Muscle layer of colon (tissue), 2 donors: ENCODE data around the gene MYO7A.

Source experiments
- H3K27ac ChIP-seq: one replicate; pipeline ENCODE4 v1.7.0; 2013; ENCODE audit warnings: low read depth, mild to moderate bottlenecking, low read length, moderate library complexity
- H3K27me3 ChIP-seq, 2 donors: one replicate each; pipeline ENCODE4 v1.7.0; 2013; ENCODE audit warnings: low read length in 2 of 2, mild to moderate bottlenecking in 2 of 2; ENCODE audit not compliant: insufficient read depth in 2 of 2, control insufficient read depth in 1 of 2
- H3K36me3 ChIP-seq: one replicate; pipeline ENCODE4 v1.7.0; 2013; ENCODE audit warnings: mild to moderate bottlenecking, low read length; ENCODE audit not compliant: insufficient read depth
- H3K4me1 ChIP-seq: one replicate; pipeline ENCODE4 v1.7.0; 2013; ENCODE audit warnings: mild to moderate bottlenecking, low read length; ENCODE audit not compliant: insufficient read depth
- H3K4me3 ChIP-seq, 2 donors: one replicate each; pipeline ENCODE4 v1.7.0; 2013; ENCODE audit warnings: low read length in 2 of 2, low read depth in 1 of 2, mild to moderate bottlenecking in 1 of 2, moderate library complexity in 1 of 2
- H3K9ac ChIP-seq: one replicate; pipeline ENCODE4 v1.7.0; 2013; ENCODE audit warnings: low read length
- H3K9me3 ChIP-seq: one replicate; pipeline ENCODE4 v1.7.0; 2013; ENCODE audit warnings: mild to moderate bottlenecking, low read length
- donor health status: abdominal sarcoma.
- donor health status: Adenocarcinoma of cecum.

Gene MYO7A

DNA sequence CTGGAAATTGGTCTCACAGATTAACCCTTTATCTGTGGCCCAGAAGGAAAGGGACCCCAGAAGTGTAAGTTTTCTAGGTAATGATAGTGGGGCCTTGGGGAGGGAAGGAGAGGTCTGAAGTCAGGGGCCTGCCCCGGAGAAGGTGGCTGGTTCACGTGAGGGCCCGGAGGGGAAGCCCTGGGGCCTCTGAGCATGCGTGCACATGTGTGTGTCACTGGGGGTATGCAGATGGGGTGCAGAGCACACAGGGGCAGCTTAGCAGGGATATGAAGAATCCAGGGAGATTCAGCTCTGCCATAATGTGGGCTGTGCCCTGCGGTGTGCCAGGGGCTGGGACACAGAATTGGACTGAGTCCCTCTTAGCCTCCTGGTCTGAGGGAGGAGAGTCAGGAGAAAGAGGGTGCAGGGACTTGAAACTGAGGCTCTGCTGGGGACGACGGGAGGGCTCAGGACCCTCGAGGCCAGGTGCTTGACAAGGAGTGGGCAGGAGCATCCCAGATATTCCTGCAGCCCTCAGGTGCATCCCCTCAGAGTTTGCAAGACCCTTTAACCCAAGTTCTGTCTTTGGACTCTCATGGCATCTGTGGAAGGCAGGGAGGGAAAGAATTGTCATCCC, 15.5 kb downstream of the MYO7A start:
- H3K27ac ChIP-seq, result no peak overlapping the region
- H3K36me3 ChIP-seq, result no peaks in the 10 kb centered on the region
- H3K4me3 ChIP-seq, result no peak overlapping the region
- no peaks in the 10 kb centered on the region for H3K9me3 ChIP-seq
- H3K4me1 ChIP-seq, result no peaks in the 10 kb centered on the region
- H3K27me3 ChIP-seq, result peaks cover 0 to 7% of the 10 kb centered on the region in 2 donors
- no peak overlapping the region for H3K9ac ChIP-seq

DNA sequence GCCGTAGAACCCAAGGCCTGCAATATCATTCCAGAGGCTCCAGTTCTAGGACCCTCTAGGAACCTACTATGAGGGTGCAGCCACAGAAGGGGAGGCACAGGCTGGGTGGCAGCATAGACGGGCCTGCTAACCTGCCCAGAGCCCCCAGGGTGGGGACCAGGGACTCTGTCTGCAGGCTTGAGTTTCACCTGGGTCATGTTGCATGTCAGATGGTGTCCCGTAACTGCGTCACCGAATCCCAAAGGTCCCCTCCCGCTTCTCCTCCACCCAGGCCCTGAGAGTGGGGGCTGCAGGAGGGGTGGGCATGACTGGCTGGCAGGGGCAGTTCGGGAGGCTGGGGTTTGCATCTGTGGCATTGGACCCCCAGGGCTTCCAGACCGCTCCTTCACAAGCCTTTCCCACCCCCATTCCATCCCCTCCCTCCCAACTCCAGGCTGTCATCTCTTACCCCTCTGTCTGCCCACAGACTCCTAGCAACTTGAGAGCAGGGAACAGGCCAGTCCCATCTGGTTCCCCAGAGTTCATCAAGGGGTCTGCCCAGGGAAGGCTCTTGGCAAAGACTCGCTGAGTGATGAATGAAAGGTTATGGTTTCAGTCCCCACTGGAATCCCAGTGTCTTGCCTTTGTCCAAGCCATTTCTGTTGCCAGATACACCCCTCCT, 16.3 kb downstream of the MYO7A start:
- no peaks in the 10 kb centered on the region for H3K9me3 ChIP-seq
- H3K4me1 ChIP-seq, result no peaks in the 10 kb centered on the region
- H3K27me3 ChIP-seq, result peaks cover 0 to 5% of the 10 kb centered on the region in 2 donors
- H3K36me3 ChIP-seq, result no peaks in the 10 kb centered on the region
- no peak overlapping the region for H3K4me3 ChIP-seq
- no peak overlapping the region for H3K27ac ChIP-seq
- H3K9ac ChIP-seq, result no peak overlapping the region

DNA sequence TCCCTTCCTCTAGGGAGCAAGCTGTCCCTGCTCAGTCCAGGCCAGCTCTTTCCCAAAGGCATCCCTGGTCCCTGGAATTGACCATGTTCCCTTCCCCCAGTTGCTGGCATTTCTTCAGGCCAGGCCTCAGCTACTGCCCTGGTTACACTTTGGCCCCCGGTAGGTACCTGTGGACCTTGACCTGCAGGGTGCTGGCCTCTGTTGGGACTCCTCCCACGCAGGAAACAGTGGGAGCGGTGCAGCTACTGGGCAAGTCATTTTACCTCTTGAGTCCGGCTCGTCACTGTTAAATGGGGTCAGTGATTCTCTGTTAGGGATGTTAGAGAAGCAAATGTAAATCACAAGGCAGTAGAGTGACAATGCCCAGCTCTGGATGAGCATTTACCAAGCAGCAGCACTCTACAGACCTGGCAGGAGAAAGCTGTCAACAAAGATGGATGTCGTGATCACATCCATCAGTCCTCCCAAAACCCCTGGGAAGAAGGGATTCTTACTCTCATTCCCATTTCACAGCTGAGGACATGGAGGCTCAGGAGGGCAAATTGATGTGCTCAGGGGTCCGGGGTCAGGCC, 16.9 kb downstream of the MYO7A start:
- H3K27ac ChIP-seq, result no peak overlapping the region
- no peaks in the 10 kb centered on the region for H3K36me3 ChIP-seq
- no peak overlapping the region for H3K9ac ChIP-seq
- H3K27me3 ChIP-seq, result peaks cover 0 to 5% of the 10 kb centered on the region in 2 donors
- H3K4me3 ChIP-seq, result no peak overlapping the region
- H3K9me3 ChIP-seq, result no peaks in the 10 kb centered on the region
- H3K4me1 ChIP-seq, result no peaks in the 10 kb centered on the region

DNA sequence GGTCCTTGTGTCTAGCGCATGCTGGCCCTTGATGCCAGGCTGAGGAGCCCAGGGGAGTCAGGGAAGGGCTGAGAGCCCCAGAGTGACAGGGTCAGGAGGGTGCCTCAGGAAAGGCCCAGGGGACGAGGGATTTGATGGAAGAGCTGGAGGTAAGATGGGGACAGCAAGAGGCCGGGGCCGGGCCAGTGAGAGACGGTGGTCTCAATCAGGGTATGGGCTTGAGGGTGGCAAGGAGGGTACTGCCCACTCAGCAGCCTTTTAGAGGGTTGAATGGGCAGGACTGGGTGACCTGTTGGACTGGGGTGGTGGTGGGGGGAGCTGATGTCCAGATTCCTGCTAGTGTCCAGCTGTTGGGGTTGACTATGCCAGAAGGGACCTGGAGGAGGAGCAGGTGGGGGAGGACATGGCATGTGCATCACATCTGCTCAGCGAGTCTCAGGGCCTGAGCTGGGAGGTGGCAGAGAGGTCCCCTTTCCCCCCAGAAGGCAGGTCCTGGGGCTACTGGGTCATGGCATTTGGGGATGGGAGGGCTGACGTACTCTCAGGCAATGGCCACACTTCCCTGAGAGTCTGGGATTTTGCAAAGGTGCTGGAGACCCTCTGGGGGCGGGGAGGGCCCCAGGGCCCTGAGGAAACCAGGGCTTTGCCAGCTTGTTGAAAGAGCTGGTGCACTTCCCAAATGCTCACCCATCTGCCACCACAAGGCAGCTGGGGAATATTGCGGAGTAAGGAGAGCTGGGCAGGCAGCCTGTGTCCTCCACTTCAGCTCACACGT, 18.4 kb downstream of the MYO7A start:
- H3K4me3 ChIP-seq, result no peak overlapping the region
- H3K9ac ChIP-seq, result no peak overlapping the region
- no peaks in the 10 kb centered on the region for H3K9me3 ChIP-seq
- no peak overlapping the region for H3K27ac ChIP-seq
- H3K36me3 ChIP-seq, result no peaks in the 10 kb centered on the region
- H3K27me3 ChIP-seq, result peaks cover 0 to 5% of the 10 kb centered on the region in 2 donors
- no peaks in the 10 kb centered on the region for H3K4me1 ChIP-seq

DNA sequence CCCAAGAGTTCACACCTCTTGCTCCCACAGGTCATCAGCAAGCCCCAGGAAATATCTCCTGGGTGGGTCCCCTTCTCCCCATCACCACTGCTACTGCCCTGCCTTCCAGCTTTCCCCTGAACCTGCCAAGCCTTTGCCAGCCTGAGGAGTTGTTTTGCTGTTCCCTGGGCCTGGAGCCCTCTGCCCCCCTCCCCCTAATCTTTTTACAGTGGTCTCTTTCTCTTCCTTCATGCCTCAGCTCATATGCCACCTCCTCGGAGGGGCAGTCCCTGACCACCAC, 18.9 kb downstream of the MYO7A start:
- H3K27ac ChIP-seq, result no peak overlapping the region
- H3K27me3 ChIP-seq, result peaks cover 0 to 5% of the 10 kb centered on the region in 2 donors
- H3K9me3 ChIP-seq, result no peaks in the 10 kb centered on the region
- H3K36me3 ChIP-seq, result no peaks in the 10 kb centered on the region
- H3K9ac ChIP-seq, result no peak overlapping the region
- no peak overlapping the region for H3K4me3 ChIP-seq
- no peaks in the 10 kb centered on the region for H3K4me1 ChIP-seq

DNA sequence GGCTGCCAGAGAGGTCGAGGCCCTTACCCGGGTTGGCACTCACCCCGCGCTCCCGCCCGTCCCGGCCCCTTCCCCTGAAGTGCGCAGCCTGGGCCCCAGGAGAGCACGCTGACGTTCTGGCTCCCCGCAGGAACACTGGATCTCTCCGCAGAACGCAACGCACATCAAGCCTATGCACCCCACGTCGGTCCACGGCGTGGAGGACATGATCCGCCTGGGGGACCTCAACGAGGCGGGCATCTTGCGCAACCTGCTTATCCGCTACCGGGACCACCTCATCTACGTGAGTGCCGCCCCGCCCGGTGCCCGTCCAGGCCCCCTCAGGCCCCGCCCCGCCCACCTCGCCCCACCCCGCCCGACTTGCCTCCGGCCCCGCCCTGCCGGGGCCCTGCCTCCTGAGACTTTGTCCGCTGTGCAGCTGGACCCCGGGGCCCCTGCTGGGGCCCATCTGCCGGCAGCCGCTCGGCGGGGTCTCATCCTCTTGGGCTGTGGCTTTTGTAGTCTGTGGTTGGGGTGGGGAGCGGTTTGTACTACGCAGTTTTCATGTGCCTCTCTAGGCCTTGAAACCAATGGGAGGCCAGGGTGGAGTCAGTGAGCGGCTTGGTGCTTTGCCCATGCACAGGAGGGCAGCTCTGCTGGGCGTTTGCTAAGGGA, 19.7 kb downstream of the MYO7A start:
- Histone ChIP-seq H3K9me3 (no peaks in the 10 kb centered on the region), H3K9ac (no peak overlapping the region), H3K36me3 (no peaks in the 10 kb centered on the region), H3K4me3 (no peak overlapping the region), H3K27me3 (peaks cover 0 to 5% of the 10 kb centered on the region in 2 donors), H3K4me1 (no peaks in the 10 kb centered on the region), H3K27ac (no peak overlapping the region)

DNA sequence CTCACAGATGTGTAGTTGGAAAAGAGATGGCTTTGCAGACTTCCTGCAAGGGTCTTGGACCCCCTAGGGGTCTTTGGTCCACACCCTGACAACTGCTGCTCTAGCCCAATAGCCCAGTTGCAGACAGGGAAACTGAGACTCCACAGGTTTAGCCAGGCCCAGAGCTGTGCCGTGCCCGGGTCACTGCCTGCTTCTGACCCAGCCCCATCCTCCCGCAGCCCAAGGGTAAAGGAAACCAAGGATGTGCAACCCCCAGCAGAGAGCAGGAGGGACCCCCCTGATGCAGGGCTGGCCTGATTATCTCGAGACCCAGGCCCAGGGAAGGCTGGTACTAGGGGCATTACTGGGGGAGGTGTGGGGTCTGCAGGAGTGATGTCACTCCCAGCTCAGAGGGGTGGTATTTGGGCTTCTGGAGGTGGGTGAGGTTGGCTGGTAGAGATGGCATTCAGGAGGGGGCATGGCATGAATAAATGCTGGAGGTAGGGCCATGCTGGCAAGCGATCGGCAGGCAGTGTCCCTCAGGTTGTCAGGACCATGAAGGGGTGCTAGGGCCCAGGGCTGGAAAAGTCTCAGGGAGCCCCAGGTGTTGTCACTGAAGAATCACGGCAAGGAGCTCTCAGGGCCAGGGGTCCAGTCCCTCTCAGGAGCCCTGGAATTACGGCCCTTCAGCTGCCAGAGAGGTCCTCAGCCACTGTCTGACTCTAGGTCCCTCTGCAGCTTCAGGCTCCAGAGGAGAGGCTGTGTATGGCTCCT, 21.1 kb downstream of the MYO7A start:
- Histone ChIP-seq H3K9ac (no peak overlapping the region), H3K4me1 (peaks cover 5% of the 10 kb centered on the region), H3K4me3 (no peak overlapping the region), H3K27ac (no peak overlapping the region), H3K36me3 (no peaks in the 10 kb centered on the region), H3K27me3 (peaks cover 0 to 5% of the 10 kb centered on the region in 2 donors), H3K9me3 (no peaks in the 10 kb centered on the region)

DNA sequence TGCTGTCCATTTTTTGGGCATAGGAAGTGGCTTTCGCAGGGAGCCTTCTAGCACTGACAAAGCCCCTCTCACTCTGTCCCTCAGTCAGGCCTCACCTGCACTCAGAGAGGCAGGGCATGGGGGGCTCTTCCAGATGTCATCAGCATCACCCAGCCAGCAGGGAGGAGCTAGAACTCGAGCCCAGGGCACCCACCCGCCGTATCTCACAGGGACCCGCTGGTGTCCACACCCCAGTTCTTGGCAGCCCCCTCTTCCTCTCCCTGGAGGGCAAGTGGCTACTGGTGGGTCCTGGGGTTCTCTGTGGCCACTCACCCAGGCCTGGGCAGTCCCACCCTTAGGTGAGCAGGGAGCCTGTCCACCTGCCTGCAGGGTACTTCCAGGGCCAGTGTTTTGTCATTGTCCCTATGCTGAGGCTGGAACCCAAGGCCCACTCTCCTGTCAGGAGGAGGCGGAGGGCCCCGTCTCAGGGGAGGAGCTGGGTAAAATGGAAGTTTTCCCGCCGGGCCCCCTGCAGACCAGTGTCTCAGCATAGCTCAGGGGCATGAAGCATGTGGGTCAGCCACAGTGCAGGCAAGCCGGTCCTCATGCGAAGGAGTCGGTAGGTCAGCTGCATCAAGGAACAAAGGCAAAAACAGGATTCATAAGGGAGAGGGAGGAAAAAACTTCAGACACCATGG, 21.8 kb downstream of the MYO7A start:
- Histone ChIP-seq H3K27ac (no peak overlapping the region), H3K9me3 (no peaks in the 10 kb centered on the region), H3K27me3 (peaks cover 0 to 5% of the 10 kb centered on the region in 2 donors), H3K36me3 (no peaks in the 10 kb centered on the region), H3K4me1 (peaks cover 11% of the 10 kb centered on the region), H3K9ac (no peak overlapping the region), H3K4me3 (no peak overlapping the region)

DNA sequence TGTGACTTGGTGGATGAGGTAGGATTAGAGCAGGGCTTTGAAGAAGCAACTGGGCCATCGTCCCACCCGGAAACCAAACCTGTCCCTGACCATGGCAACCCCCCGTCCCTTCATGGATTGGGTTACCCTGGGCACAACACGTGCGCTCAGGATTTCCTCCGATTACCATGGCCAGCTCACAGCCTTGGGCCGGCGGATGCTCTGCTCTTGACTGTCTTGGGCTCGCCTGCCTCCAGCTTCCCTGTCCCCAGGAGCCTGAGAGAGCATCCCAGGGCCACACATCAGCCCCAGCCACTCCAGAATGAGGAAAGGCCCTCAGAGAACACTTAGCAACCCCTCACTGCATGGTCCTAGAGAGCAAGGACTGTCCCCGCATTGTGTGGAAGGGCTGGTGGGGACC, 22.8 kb downstream of the MYO7A start:
- Histone ChIP-seq H3K36me3 (no peaks in the 10 kb centered on the region), H3K9ac (no peak overlapping the region), H3K27me3 (peaks cover 0 to 5% of the 10 kb centered on the region in 2 donors), H3K27ac (no peak overlapping the region), H3K4me3 (no peak overlapping the region), H3K9me3 (no peaks in the 10 kb centered on the region), H3K4me1 (peaks cover 11% of the 10 kb centered on the region)

DNA sequence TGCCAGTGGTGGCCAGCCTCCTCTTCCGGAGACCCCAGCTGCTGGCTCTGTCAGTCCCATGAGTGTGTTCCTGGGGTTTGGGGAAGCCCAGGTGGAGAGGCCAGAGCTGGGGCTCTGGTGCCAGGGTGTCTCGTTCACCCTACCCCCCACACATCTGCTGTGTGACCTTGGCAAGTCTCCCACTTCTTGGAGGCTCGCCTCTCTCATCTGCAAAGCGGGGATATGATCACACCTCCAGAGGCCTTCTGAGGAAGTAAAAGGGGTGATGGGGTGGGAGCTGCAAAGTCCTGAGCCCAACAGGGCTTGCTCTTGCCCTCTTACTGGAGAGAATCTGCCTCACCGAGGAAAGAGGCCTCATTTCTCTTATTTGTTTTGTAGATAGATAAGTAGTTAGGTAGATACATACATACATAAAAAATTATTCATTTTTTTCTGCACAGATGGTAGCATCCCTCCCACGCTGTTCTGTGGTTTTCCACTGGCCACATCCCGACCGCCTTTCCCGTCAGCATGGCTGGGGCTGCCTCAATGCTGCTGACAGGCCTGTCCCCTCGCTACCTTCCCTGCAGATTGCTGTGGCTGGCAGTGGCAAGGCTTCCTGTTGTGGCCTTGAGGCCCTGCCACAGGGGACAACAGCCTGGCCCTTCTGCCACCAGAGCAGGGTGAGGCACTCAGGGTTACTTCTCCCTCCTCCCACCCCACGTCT, 23.9 kb downstream of the MYO7A start:
- Histone ChIP-seq H3K27ac (no peak overlapping the region), H3K4me1 (peaks cover 11% of the 10 kb centered on the region), H3K4me3 (no peak overlapping the region), H3K27me3 (peaks cover 0 to 5% of the 10 kb centered on the region in 2 donors), H3K9me3 (no peaks in the 10 kb centered on the region), H3K9ac (no peak overlapping the region), H3K36me3 (no peaks in the 10 kb centered on the region)
